Activated T-cell treated with anti-CD3 and anti-CD28 coated beads, Interleukin-2, amount 50 U/mL, for 1 hour (primary cell): Measurements from ENCODE around the gene TMTC4.
A peak's percentile ranks its signal among the peaks of the same experiment; 100 is the strongest.
"Not testable (repeated sequence)": the region's sequence is repeated elsewhere in the genome, so short reads cannot be mapped to it uniquely, and the experiment has no call there.

Experiments
- DNase-seq: peaks from one replicate; pipeline ENCODE4 v3.0.0-alpha.2; 2020

TMTC4 gene

GRCh38 chr13:100619940-100620339, 54.7 kb downstream of the TMTC4 start:
- no peak for DNase-seq

- DNase-seq = not testable (repeated sequence)
Measured at GRCh38 chr13:100618897-100619296, 55.7 kb downstream of the TMTC4 start.

DNA sequence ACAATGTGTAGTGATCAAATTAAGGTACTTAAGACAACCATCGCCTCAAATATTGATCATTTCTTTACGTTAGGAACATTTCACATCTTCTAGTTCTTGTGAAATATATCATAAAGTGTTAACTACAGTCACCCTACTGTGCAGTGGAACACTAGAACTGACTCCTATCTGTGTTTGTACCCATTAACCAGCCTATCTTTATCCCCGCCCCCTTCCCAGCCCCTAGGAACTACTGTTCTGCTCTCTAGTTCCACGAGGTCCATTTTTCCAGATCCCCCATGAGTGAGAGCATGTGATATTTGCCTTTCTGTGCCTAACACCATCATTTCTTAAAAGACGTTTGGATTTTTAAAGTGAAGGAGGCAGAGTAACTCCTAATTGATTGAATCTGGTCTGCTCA, 61.6 kb downstream of the TMTC4 start:
- no peak for DNase-seq

DNA sequence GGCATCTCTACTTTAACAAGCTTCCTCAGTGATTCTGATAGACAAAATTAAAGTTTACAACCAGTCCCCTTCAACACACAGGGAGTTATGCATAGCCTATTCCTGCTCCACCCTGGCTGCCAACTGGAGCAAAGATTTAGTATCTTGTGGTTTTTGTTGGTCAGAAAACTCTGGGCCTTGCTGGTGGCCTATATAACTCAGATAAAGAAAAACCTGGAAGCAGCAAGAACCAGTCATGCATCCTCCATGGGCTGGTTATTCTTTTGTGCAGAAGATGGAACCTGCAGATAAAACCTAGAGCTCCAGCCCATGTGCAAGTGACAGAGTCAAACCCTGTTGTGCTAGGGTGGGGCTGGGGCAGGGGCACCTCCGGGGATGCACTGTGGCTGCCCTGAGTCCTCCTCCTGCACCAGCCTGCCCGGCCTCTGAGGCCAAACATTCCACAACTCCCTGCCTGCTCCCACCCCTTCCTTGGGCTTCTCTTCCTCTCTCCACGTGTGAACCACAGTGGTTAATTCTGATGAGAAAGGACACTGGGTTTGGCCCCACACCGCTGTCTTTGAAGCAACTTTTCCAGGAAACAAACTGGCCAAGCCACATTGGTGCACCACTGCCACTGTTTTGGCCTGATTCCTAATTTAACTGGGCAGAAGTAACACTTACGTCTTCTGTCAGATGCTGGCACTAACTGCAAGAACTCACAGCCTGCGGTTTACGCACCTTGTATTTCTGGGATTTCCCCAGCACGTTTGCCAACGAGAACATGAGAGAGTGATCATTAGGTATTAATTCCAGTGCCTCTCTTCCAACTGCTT, 62.7 kb downstream of the TMTC4 start:
- DNase-seq = no peak

DNA sequence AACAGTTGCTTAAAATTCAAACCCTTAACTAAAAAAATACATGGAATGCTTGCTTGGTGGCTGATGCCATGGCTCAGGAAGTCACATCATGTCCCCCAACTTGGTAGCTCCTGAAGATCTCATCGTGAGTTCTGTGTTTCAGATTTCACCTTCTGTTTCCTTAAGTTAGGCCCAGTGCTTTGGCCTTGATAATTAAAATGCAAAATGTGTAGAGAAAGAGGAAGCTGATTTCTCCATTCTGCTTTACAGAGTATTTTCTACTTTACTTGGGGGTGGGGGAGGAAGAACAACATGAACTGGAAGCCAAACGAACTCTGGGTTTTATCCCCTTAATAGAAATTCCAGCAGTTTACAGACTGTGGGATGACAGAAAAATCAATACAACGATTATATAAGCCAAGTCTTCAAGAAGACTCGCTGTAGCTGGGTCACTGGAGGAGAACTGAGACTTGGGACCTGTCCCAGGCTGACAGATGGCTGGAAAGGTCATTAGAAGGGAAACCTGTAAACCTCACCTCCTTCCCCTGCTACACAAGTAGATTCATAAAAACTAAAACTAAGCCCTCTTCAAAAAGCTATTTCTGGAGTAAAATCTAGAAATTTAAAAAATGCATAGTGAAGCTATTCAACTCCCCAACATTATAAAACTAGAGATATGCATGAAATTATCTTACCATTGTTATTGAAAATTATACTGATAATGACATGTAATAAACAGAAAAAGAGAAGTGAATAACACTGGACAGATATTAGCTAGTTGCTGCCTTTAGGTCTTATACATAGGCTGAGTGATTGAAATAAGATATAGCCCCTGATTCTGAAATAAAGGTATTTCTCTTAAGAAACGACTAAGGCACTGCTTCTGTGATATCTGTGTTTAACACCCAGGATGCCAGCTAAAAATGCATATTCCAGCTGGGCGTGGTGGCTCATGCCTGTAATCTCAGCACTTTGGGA, 63.9 kb downstream of the TMTC4 start:
- DNase-seq = no peak

DNA sequence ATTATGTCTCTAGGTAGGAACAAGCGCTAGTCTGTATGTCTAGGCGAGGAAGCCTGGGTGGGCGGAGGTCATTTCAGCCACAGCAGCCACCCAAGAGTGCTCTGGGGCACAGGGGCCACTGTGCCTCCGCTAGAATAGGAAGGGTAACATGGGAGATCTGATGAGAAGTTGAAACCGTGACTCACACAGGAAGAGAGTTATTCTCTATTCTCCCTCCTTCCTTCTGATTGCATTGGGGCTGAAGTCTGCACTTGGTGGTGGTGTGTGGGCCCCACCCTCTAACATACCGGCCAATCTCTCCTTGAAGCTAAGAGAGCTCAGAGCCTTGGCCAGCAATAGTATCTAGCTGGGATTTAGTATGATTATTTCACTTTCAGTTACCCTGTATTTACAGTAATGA, 65.7 kb downstream of the TMTC4 start:
- no peak for DNase-seq

GRCh38 chr13:100608489-100608888, 66.1 kb downstream of the TMTC4 start:
- no peak for DNase-seq

DNA sequence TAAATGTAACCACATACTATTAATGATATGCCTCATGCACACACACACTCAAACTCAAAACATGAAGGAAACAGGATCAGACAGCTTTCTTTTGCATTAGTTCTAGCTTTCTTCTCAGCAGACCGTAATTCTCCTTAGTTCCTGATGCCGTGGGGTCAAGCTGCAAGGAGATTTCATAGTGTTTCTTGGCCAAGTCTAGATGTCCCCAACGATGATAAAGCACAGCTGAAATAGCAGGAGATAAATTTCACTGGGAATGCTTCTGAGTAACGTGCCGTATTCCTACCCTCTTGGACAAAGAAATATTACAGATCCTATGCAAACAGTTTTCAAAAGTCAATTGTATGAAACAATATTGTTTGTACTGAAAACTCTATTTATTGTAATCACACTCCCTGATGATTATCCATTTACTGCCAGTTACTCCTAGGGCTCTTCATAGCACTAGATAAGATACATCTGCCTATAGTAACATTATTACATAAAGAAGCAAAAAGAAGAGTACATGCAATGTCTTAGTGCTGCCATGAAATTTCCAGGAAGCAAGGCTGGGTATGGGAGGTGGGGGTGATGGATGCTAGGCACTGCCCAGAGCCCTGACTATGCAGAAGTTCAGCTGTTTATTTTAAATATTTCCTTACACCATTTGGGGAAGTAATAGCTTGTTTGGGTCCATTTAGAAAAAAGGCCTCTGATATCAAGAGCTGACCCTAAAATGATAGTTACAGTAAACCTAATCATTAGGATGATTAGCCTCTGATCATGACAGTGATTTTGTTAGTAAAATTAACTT, 69.5 kb downstream of the TMTC4 start:
- DNase-seq = no peak

DNA sequence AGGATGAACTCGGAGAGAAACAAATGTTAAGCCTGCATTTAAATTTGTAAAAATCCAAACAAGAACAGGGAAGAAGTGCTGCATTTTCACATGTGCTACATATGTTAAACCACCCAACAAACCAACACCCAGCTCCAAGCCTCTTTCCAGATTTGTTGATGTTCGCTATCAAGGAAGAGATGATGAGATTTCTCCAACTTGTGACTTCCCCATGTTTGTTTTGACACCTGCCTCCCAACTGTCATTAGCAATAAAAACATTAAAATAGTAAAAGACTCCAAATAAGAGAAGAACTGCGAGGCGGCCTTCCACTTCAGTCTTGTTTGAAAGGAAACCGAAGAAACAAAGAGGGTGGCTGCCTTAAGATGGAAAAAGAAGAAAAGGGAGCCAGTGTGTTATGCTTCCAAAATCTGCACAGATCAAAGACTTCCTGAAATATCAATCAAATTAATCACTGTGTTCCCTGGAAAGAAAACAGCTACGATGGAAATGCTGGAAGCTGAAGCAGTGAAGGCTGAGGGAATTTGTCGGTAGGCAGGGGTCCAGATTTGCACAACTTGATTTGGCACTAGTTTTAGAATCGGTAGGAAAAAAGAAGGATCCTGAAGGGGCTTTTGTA, 72.0 kb downstream of the TMTC4 start:
- DNase-seq = no peak

GRCh38 chr13:100601716-100602115, 72.9 kb downstream of the TMTC4 start:
- DNase-seq = no peak

DNA sequence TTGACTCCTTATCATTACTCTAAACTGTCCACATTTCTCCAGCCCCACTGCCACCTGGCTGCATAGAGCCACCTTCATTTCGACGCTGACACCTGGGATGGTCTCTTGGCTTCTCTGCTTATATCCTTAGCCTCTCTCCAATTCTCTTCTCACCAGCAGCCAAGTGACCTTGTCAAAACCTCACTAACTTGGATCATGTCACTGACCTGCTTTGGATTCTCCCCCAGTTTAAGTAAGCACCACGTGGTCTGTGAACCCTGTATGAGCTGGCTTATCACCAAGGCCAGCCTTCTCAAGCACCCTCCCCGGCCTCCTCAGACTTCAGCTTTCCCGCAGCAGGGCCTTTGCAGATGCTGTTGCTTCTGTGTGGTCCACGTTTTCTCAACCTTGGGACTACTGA, 73.7 kb downstream of the TMTC4 start:
- no peak for DNase-seq

DNA sequence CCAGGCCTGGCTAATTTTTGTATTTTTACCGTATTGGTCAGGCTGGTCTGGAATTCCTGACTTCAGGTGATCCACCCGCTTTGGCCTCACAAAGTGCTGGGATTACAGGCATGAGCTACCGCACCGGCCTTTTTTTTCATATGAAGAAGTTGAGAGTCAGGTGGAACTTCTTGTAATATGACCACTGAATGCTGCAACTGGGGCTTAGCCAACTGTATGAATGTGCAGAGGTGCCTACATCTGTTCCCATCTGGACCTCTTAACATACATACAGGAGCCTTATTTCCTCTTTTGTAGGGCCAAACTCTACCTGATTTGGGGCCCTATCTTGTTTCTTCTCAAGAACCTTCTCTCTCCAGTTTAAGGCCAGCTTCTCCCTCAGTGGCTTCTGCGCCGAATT, 74.1 kb downstream of the TMTC4 start:
- DNase-seq = no peak

DNA sequence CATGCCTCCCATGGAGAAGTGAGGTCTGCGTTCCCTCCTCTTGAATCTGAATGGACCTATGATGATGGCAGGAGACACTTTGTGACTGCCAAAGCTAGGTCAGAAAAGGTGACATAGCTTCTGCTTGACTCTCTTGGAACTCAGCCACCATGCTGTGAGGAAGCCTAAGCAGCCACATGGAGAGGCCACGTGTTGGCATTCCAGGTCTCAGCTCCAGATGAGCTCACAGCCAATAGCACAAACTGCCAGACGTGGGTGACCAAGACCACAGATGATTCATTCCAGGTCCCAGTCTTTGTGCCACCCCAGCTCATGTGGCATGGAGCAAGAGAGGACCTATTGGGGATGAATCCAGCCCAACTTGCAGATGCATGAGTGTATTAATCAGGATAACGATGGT, 77.3 kb downstream of the TMTC4 start:
- no peak for DNase-seq

- DNase-seq = no peak
Measured at GRCh38 chr13:100596516-100596915, 78.1 kb downstream of the TMTC4 start.

- DNase-seq = no peak
Measured at GRCh38 chr13:100594731-100595130, 79.9 kb downstream of the TMTC4 start.

- no peak for DNase-seq
Measured at GRCh38 chr13:100594255-100594654, 80.3 kb downstream of the TMTC4 start.

DNA sequence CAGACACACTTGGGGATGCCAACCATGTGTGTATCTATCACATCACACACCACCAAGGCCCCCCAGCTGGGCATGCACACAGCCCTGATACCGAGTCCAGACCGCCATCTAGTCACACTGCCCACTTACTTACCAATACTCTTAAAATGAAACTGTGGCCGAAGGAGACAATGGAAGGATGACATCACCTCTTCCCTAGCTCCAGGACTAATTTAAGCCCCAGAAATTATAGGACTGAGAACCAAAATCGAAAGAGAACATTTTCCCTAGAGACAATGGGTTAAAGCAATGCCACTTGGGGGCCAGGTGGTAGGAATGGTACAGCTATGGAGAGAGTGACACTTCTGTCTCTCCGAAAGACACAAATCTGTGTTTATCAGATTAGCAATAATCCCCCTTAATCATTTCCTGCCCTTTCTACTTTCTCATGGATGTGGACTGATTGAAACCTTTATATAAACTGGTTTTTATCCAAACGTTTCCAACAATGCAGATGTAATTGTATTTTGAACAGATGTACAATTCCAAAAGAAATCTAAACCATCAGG, 85.3 kb downstream of the TMTC4 start:
- no peak for DNase-seq

- DNase-seq = peak; percentile 88
Measured at GRCh38 chr13:100588331-100589177, 86.0 kb downstream of the TMTC4 start, which contains the start of gene GGACT. Gene GGACT (minus strand): TSS chr13:100588789. CDS start chr13:100532591, 56,198 bp downstream.

- peak; percentile 24 for DNase-seq
Measured at GRCh38 chr13:100584896-100585295, 89.7 kb downstream of the TMTC4 start.

DNA sequence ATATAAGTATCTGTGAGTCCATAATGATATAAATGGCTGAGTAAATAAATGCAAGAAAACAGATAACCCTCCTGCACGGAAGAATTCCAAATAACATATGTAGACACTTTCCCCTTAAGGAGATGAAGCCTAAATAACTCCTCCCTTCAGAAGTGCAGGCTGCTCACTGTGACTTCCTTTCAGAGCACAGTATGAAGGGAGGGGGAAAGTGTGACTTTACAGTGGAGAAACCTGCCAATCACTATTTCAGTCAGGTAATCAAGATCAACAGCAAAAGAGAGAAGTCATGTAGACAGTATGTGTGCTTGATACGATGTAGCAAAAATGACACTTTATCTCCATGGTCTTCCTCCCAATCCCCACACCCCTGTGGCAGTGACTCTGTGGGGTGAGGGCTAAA, 93.1 kb downstream of the TMTC4 start:
- no peak for DNase-seq

GRCh38 chr13:100581030-100581429, 93.6 kb downstream of the TMTC4 start:
- DNase-seq = no peak
